ENCODE measurements around the gene ARID4A. TPM values are rescaled to one million over a fixed set of nuclear protein-coding genes. Genes with fewer than 3 reads are reported as not detected.
"Not testable (repeated sequence)": the region's sequence is repeated elsewhere in the genome, so short reads cannot be mapped to it uniquely, and the experiment has no call there.

ARID4A gene
- total RNA-seq, 2 donors from 2014 or later, result 20.5 to 22.9 TPM

GRCh38 chr14:58288106-58288792 is 10.1 kb upstream of the ARID4A start:
- no peak for ATAC-seq
- DNase-seq, result no peak
- intact Hi-C loops (cut with DNase I), result no loop called here

- no peak for ATAC-seq
- no peak for DNase-seq
- intact Hi-C loops (cut with DNase I), result no loop called here
These were observed 6.7 kb upstream of the ARID4A start for GRCh38 chr14:58291646-58292045.

- no peak for ATAC-seq
- intact Hi-C loops (cut with DNase I), result no loop called here
- no peak for DNase-seq
These were observed 6.2 kb upstream of the ARID4A start for GRCh38 chr14:58292187-58292586.

GRCh38 chr14:58294201-58294600 is 4.2 kb upstream of the ARID4A start:
- DNase-seq (no peak), ATAC-seq (no peak)
- intact Hi-C loops (cut with DNase I), result no loop called here

- ATAC-seq (no peak), DNase-seq (no peak)
- intact Hi-C loops (cut with DNase I), result no loop called here
These were observed 1.6 kb upstream of the ARID4A start for GRCh38 chr14:58296726-58297125.

- peak in 1 of 2 donors; percentile 0 for ATAC-seq
- intact Hi-C loops (cut with DNase I), result no loop called here
- DNase-seq, result no peak
These were observed 968 bp upstream of the ARID4A start for GRCh38 chr14:58297412-58297761.

- peak; percentile 99 for DNase-seq
- ATAC-seq, result peak; percentile 95 to 97
- intact Hi-C loops (cut with DNase I), result no loop called here
These were observed 436 bp upstream of the ARID4A start for GRCh38 chr14:58297762-58298476.

- intact Hi-C loops (cut with DNase I), result no loop called here
- DNase-seq (peak; percentile 31), ATAC-seq (no peak)
These were observed 1.3 kb downstream of the ARID4A start for GRCh38 chr14:58299401-58300330.

- intact Hi-C loops (cut with DNase I), result no loop called here
- ATAC-seq, result no peak
- no peak for DNase-seq
These were observed 3.1 kb downstream of the ARID4A start for GRCh38 chr14:58301416-58301815.

- intact Hi-C loops (cut with DNase I), result no loop called here
- DNase-seq (no peak), ATAC-seq (no peak)
These were observed 7.4 kb downstream of the ARID4A start for GRCh38 chr14:58305730-58306129.

- no peak for DNase-seq
- no peak for ATAC-seq
- intact Hi-C loops (cut with DNase I), result no loop called here
These were observed 9.4 kb downstream of the ARID4A start for GRCh38 chr14:58307597-58308316.

- DNase-seq, result no peak
- intact Hi-C loops (cut with DNase I), result no loop called here
- no peak for ATAC-seq
These were observed 10.7 kb downstream of the ARID4A start for GRCh38 chr14:58309086-58309485.

- intact Hi-C loops (cut with DNase I), result no loop called here
- DNase-seq (no peak), ATAC-seq (no peak)
These were observed 15.3 kb downstream of the ARID4A start for GRCh38 chr14:58313699-58314098.

- ATAC-seq (no peak), DNase-seq (no peak)
- intact Hi-C loops (cut with DNase I), result no loop called here
These were observed 17.3 kb downstream of the ARID4A start for GRCh38 chr14:58315606-58316005.

- DNase-seq, result no peak
- intact Hi-C loops (cut with DNase I), result no loop called here
- no peak for ATAC-seq
These were observed 28.7 kb downstream of the ARID4A start for GRCh38 chr14:58327019-58327418.

GRCh38 chr14:58331111-58331510 is 32.8 kb downstream of the ARID4A start:
- intact Hi-C loops (cut with DNase I), result no loop called here
- peak; percentile 92 to 93 for ATAC-seq

GRCh38 chr14:58332561-58332960 is 34.2 kb downstream of the ARID4A start:
- intact Hi-C loops (cut with DNase I), result no loop called here
- no peak for ATAC-seq
- no peak for DNase-seq

More at GRCh38 chr14:58331111-58331510, 32.8 kb downstream of the ARID4A start:
- DNase-seq, result peak; percentile 93

- DNase-seq; ATAC-seq; intact Hi-C loops (cut with DNase I): not testable (repeated sequence)
These were observed 41.3 kb downstream of the ARID4A start for GRCh38 chr14:58339666-58340065.

- ATAC-seq, result no peak
- intact Hi-C loops (cut with DNase I), result no loop called here
- DNase-seq, result no peak
These were observed 42.9 kb downstream of the ARID4A start for GRCh38 chr14:58341152-58341748.

Data from left cardiac atrium (tissue), 4 donors.